Medulla oblongata (tissue), 1 donor: ENCODE data around the gene AQP12B.
"Not testable (repeated sequence)": the region's sequence is repeated elsewhere in the genome, so short reads cannot be mapped to it uniquely, and the experiment has no call there.

ENCODE experiments used
- DNase-seq: peaks from one replicate; pipeline ENCODE4 v3.0.0-alpha.2; 2015; ENCODE audit errors: extremely low spot score

Gene AQP12B

GRCh38 chr2:240683329-240683979 is 769 bp upstream of the AQP12B start:
- not testable (repeated sequence) for DNase-seq

DNA sequence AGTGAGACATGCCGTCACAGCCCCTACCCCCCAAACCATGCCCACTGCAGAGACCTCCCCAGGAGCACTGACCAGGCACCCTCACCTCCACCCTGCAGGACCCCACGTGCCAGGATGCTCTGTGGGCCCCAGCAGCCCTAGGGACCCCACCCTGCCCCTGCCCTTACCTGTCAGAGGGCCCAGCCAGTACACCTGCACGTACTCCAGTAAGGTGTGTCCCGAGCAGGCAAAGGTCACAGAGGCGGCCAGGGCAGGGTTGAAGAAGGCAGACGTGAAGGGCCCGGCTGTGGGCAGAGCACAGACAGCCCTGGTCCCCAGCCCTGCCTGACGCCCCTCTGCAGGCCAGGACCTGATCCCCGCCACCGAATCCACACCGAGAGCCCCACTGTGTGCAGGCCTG is 2.5 kb downstream of the AQP12B start:
- not testable (repeated sequence) for DNase-seq

GRCh38 chr2:240678909-240679308 is 3.8 kb downstream of the AQP12B start:
- DNase-seq, result not testable (repeated sequence)

GRCh38 chr2:240678043-240678442 is 4.6 kb downstream of the AQP12B start:
- DNase-seq, result not testable (repeated sequence)

DNA sequence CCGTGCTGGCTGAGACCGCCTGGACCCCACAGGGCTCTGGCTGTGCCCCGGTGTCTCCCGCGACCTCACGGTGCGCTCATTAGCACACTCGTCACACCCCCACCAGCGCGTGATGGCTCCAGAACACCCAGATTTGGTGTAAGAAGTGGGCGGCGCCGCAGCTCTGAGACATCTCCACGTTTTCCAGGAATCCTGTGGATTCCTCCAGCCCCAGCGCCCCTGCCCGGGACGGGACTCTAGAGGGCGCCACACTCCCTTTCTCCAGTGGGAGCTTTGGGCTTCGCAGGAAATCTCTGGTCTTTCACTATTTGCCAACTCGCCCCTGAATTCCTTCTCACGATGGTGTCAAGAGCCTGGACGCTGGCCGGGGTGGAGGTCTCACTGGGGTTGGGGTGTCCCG is 7.3 kb downstream of the AQP12B start:
- DNase-seq, result not testable (repeated sequence)

DNA sequence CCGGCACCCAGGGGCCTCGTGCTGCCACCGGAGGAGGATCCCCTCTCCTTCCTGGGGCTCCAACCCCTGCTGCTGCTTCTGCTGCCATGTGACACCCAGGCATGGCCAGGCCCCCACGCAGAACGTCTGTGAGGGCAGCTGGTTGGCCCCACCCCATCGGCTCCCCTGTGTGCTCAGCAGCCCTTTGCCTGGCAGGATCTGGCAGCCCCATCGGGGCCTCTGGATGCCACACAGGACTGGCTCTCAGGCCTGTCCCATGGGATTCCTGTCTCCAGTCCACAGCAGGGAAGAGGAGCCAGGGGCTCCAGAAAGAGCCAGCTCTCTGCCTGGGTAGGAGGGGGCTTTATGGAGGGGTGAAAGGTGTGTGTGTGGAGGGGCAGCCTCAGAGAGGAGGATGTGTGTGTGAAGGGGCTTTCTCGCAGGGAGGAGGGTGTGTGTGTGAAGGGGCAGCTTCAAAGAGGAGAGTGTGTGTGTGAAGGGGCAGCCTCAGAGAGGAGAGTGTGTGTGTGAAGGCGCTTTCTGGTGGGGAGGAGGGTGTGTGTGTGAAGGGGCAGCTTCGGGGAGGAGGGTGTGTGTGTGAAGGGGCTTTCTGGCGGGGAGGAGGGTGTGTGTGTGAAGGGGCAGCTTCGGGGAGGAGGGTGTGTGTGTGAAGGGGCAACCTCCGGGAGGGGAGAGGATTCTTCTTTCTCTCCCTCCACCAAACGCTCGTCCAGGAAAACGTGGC is 8.1 kb downstream of the AQP12B start:
- not testable (repeated sequence) for DNase-seq

DNA sequence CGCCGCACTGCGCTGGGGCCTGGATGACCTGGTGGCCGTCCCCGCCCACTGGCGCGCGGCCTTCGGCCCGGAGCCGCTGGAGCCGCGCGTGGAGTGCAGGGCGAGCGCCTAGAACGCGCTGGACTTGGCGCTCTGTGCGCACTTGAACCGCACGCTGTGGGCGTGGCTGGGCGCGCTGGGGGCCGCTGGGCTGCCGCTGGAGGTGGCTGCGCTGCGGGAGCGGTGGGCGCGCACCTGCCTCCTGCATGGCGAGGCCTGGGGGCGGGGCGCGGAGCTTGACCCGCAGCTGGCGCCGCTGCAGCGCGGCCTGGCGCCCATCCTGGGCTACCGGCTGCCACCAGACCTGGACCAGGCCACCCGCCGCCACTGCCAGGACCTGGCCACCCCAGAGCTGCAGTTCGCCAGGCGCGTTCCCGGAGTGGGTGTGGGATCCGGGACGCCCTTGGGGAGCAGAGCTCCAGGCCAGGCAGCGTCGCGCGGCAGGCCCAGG is 9.9 kb downstream of the AQP12B start:
- no peak for DNase-seq

DNA sequence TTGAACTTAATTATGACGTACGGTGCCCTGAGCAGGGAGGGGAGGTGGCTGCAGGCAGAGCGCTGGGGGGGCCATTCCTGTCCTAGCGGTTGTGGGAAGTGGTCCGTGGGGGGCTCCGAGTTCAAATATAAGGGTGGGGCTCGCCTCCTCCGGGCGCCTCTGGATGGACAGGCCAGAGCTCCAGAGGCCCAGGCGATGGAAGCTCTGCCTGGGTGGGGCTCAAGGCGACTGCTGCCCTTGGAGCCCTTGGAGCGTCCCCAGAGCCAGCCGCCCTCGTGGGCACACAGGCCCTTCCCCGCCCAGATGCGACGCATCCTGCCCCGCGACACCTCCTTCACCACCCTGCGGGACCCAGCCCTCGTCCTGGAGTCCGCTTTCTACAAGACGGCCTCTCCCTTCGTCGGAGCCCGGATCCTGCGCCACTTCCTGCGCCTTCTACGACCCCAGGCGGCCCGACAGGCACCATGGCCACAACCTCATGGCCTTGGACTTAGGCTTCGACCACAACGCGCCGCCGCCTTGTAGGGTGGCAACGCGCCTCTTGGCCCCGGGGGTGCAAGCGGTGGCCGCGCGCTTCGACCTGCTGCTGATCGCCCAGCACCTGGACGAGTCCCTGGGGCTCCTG is 10.5 kb downstream of the AQP12B start:
- DNase-seq, result no peak

DNA sequence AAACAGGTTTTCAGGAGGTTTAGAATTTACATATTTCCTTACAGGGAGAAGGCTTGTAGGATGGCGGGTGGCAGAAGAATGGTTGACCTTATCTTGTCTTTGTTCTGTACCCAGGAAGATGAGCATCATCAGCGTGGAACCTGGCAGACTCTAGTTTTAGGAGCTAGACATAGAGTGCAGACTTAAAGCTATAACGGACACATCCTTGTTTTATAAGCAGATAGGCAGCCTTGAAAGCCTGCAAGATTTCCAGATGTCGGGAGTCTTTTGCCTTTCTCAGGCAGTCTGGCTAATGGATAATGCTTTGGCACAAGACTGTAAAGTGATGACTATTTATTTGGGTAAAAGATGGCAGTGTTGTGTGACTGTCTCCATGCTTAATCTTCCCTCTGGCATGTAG is 11.7 kb downstream of the AQP12B start:
- DNase-seq, result no peak

- no peak for DNase-seq
Measured at GRCh38 chr2:240670402-240670801, 12.3 kb downstream of the AQP12B start.

DNA sequence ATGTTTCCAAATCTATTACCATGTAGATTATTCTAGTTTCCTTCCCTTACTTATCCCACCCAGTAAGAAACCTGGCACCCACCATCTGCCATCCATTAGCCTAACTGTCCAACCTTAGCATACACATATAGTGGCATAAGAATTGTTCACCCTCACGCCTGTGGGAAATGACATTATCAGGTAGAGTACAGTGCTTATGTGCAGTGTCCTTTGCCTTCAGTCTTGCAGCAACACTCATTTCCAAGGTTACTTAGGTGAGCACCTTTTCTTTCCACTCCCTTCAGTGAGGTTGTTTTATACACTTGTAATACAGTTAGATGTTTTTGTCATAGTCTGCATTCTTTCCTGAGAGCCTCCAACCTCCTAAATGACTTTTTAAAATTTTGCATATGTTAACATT is 18.1 kb downstream of the AQP12B start:
- no peak for DNase-seq

GRCh38 chr2:240663546-240664190 is 19.0 kb downstream of the AQP12B start:
- no peak for DNase-seq

DNA sequence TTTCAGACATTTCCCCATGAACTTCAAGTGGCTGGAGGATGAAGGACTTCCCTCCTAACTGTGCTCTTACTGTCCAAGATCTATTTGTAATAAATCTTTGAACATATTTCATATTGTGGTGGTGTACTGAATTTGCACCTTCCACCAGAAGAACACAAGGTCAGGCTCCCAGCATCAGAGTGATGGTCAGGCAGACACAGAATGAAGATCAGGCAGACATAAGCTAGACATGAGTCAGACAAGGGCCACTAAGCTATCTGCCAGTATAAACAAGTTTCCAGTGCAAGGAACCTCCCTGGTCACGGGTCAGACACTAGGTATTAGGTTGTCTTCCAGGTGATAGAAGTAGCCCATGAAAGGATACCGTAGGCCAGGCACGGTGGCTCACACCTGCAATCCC is 20.0 kb downstream of the AQP12B start:
- DNase-seq, result no peak

GRCh38 chr2:240659883-240660282 is 22.8 kb downstream of the AQP12B start:
- DNase-seq, result not testable (repeated sequence)

GRCh38 chr2:240655931-240656886 is 26.5 kb downstream of the AQP12B start:
- peak; percentile 27 for DNase-seq

DNA sequence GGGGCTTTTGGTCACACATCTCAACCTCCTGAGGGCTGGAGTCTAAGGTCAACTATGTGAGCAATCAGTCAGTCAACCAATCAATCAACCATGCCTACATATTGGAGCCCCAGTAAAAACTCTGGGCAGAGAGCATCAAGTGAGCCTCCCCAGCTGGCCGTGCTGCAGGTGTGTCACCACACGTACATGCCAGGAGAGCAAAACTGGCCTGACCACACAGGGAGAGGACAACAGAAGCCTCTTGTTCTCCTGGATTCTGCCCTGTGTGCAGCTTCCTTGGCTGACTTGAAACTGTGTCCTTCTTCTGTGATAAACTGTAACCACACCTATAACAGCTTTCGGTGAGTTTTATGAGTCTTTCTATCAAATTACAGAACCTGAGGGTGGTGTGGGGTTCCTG is 31.5 kb downstream of the AQP12B start:
- no peak for DNase-seq

GRCh38 chr2:240650254-240650965 is 32.3 kb downstream of the AQP12B start:
- DNase-seq, result no peak

GRCh38 chr2:240649331-240649730 is 33.4 kb downstream of the AQP12B start:
- DNase-seq, result no peak

- DNase-seq, result no peak
Measured at GRCh38 chr2:240648650-240649275, 33.9 kb downstream of the AQP12B start.

- no peak for DNase-seq
Measured at GRCh38 chr2:240648155-240648649, 34.5 kb downstream of the AQP12B start.
